GM12801 (cell line): Measurements from ENCODE around the gene ZNF407.

ENCODE experiments used
- TF ChIP-seq, protein P1 (sequence below): IDR thresholded peaks from one replicate; pipeline ENCODE4 v1.5.1; 2011; ENCODE audit warnings: control low read depth; ENCODE audit not compliant: insufficient read length; ENCODE audit errors: extremely low read depth

Gene ZNF407

DNA sequence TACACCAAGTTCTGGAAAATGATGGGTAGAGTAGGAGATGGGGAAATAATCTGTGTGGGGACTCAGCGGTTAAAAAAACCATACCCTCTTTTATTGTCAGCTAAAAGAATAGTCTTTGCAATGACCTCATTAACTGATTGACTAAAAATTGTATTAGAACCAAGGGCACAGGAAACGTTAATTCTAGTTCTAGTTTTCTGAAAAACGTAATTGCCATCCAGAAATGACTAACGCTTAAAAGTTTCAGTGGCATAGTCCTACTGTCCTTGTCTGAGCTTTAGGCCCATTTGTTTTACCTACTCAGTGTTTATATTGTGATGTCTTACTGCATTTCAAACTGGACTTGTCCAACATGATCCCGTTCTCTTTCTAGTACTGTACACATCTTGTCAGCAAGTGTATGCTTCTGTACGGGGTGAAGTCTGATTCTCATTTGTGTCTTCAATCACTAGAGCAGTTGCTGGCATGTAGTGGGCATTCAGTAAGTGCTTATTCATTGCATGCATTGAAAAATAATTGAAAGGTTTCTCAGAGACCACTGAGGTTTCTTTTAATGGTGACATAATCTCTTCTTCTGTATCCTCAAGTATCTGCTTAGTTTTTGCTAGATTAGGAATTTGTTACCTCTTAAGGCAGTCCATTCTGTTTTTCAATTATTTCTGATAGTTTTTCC, 81.5 kb downstream of the ZNF407 start:
- TF ChIP-seq, protein P1, sequence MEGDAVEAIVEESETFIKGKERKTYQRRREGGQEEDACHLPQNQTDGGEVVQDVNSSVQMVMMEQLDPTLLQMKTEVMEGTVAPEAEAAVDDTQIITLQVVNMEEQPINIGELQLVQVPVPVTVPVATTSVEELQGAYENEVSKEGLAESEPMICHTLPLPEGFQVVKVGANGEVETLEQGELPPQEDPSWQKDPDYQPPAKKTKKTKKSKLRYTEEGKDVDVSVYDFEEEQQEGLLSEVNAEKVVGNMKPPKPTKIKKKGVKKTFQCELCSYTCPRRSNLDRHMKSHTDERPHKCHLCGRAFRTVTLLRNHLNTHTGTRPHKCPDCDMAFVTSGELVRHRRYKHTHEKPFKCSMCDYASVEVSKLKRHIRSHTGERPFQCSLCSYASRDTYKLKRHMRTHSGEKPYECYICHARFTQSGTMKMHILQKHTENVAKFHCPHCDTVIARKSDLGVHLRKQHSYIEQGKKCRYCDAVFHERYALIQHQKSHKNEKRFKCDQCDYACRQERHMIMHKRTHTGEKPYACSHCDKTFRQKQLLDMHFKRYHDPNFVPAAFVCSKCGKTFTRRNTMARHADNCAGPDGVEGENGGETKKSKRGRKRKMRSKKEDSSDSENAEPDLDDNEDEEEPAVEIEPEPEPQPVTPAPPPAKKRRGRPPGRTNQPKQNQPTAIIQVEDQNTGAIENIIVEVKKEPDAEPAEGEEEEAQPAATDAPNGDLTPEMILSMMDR: no peak

DNA sequence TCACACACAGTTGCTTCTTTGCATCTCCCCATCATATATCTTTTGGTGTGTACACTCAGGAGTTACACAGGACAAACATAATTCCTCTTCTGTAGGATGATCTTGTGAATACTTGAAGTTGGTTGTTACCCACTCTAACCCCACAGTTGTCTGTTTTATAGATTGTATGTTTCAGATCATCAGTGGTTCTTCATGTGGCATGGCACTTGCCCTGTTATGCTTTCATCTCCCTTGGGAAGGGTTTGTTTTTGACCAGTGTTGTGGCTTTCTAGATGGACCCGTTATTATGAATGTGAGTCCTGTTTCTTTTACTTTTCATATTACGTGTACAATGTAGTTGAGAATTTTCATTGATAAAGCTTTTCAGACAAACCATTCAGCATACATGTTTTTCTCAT, 82.0 kb downstream of the ZNF407 start:
- TF ChIP-seq, protein P1: no peak

DNA sequence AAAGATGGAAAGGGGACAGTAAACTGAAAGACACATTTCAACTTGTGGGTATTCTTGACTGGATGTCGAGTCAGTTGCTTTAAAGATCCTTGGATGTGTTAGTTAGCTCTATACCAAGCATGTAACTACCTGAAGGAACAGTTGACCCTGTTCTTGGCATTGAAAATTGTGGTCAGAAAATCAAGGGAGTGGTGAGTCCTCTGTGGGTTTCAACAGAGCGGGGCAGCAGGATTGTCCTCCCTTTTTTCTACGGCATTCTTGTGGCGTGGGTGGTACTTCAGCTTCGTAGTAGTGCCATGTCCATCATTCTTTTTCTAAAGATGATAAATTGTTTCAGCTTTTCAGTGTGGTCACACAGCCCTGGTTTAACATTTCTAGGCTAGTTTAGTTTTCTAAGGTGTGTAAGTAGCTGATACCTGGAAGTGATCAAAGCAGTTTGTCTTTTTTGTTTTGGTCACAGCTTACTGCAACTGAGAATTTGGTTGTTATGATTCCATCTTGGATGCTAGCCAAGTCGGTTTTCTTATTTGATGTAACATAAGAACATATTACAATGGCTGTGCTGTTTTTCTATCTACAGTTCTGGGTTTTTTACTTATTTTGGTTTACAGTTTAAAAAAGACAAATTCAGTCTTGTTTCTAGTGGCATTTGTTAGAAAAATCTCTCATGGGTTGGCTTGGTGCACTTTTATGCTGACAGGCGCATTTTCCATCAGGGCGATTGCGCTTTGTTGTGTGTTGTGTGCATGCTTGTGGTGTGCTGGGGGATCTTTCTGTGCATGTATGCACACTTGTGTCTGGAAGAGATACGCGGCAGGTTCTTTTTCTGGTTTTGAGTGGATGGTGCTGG, 84.7 kb downstream of the ZNF407 start:
- TF ChIP-seq, protein P1: no peak

DNA sequence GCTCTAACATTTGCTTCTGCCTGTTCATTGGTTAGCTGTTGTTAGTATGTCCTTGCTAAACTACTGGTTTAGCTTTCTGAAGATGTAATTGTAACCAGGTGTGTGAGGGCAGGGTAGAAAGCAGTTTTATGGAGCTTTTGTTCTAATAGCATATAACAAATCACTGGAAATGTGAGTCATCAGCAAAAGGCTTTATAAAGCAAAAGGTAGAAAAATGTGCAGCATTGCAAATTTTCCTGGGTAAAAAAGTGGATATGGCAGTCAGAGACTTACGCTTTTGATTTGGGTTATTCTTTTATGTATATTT, 85.3 kb downstream of the ZNF407 start:
- TF ChIP-seq, protein P1: no peak

DNA sequence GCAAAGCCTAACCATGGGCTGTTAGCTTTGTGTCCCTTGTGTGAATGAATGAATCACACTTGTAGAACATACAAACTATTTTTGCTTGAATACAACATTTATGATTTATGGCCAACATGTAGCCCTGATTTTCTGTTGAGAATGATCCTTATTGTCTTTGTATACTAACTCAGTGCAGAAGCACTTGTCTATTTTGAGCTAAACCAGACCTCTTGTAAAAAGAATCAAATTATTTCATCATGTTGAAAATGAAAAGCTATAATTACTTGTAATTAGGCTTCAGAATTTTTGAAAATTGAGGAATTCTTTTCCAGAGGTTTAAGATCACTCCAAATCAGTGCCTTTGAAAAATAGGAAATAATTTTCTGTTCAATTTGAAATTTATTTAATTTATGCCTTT, 85.9 kb downstream of the ZNF407 start:
- TF ChIP-seq, protein P1: no peak

DNA sequence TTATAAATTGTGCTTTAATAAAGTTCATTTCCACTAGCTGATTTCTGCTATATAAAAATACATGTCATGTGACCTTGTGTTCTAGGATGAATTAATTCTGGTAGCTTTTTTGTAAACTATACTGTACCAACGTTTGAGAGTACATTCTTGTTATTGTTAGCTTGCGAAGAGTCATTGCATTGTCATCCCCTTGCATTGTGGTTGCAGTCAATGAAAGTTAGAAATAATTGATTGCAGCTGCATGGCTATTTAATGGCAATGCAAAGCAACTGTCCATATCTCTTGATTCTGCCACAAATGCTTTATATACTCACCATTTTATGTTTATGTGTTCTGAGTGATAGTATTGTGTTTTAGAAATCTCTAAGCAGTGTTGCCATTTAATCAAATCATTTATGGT, 91.6 kb downstream of the ZNF407 start:
- TF ChIP-seq, protein P1: no peak

DNA sequence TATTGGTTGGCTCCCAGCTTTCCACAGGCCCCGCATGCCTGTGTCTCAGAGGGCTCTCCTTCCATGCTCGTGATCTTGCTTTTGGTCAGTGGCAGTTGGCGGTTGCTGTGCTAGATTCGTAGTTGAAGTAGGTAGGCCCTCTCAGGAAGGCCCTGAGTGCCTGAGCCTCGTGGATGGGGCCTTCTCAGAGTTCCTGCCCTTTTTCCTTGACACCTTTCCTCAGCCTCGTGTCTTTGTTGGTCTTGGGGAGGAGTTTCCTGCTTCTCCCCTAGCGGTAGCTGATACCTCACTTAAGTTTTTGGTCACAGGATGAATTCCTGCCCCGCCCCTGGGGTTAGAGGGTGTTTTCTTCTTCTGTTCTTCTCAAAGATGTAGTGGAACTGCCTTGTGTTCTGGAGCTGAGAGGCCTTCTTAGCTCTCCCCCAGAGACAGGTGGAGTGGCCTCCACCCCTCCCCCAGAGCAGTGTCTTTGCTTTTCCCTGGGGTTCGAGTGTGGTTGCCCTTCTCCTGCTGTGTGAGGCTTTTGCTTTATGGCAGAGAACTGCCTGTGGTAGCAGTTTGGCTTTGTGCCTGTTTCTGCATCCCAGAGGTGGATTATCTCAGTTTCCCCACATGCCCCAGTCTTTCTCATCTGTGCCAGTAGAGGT, 94.8 kb downstream of the ZNF407 start:
- TF ChIP-seq, protein P1: no peak
